ENCODE results near the gene EEF1G. TPM values are rescaled to one million over a fixed set of nuclear protein-coding genes. Genes with fewer than 3 reads are reported as not detected.

Gene EEF1G
- total and polyA plus RNA-seq, 2 of the 13 experiments (the other 11 are each of a cell fraction or from before 2014, with no cell fraction given): 1,787 to 2,144 TPM

- TF ChIP-seq TFDP2 (CRISPR knock-in tag; IDR thresholded peaks at IDR 0.05) (no peak), ZNF768 (CRISPR knock-in tag; IDR thresholded peaks at IDR 0.05) (peak; percentile 38; the same call in 1 of the 2 replicates), MED8 (CRISPR knock-in tag; IDR thresholded peaks at IDR 0.05; ENCODE audit: insufficient replicate concordance) (no peak), NR1H2 (CRISPR knock-in tag; IDR thresholded peaks at IDR 0.05; ENCODE audit: borderline replicate concordance, low read depth) (no peak), ZNF274 (CRISPR knock-in tag; IDR thresholded peaks at IDR 0.05) (no peak), ZFP91 (CRISPR knock-in tag; IDR thresholded peaks at IDR 0.05; ENCODE audit: borderline replicate concordance) (0 out of 2 replicates have a peak, but pooled peaks have one; percentile 13), ETV5 (CRISPR knock-in tag; IDR thresholded peaks at IDR 0.05; ENCODE audit: borderline replicate concordance) (no peak), SMAD1 (CRISPR knock-in tag; IDR thresholded peaks at IDR 0.05; ENCODE audit: borderline replicate concordance, low read depth) (0 out of 2 replicates have a peak, but pooled peaks have one; percentile 42), NFKB2 (CRISPR knock-in tag; IDR thresholded peaks at IDR 0.05; ENCODE audit: borderline replicate concordance) (no peak), ZBTB4 (CRISPR knock-in tag; IDR thresholded peaks at IDR 0.05; ENCODE audit: borderline replicate concordance) (0 out of 2 replicates have a peak, but pooled peaks have one; percentile 3), IRF2 (CRISPR knock-in tag; IDR thresholded peaks at IDR 0.05) (no peak)
Observed at GRCh38 chr11:62610814-62611704, 37.4 kb upstream of the EEF1G start (continued).

All from HepG2 (cell line).